GM23338 (cell line): ENCODE results near the gene TTLL9.

Experiments
- CREB1 ChIP-seq: fragments of 250-450 bp; sonication (Bioruptor Pico); IDR thresholded peaks from 2 replicates; pipeline ENCODE4 v1.5.0; 2020; ENCODE audit warnings: low read depth, mild to moderate bottlenecking, moderate library complexity
- CTCF ChIP-seq, 2 experiments: fragments of 200-600 bp in 1 of 2; sonication (generic) in 1 of 2; conservative IDR thresholded peaks; 2 replicates each; pipeline versions ENCODE4 v1.5.1 to v1.6.1; 2016 to 2017; ENCODE audit warnings: antibody characterized with exemption in 2 of 2, low read depth in 2 of 2, mild to moderate bottlenecking in 2 of 2, moderate library complexity in 1 of 2
- ETS1 ChIP-seq: IDR thresholded peaks from 2 replicates; pipeline ENCODE4 v1.6.1; 2016; ENCODE audit warnings: antibody characterized with exemption
- EZH2 ChIP-seq: fragments of 200-600 bp; sonication (generic); IDR thresholded peaks from one replicate; pipeline ENCODE4 v1.8.0; 2017; ENCODE audit warnings: antibody characterized with exemption, mild to moderate bottlenecking, low read depth; ENCODE audit not compliant: unreplicated experiment
- EZH2phosphoT487 ChIP-seq: fragments of 200-600 bp; sonication (generic); IDR thresholded peaks from one replicate; pipeline ENCODE4 v1.8.1; 2018; ENCODE audit warnings: antibody characterized with exemption; ENCODE audit not compliant: unreplicated experiment
- JUNB ChIP-seq: IDR thresholded peaks from one replicate; pipeline ENCODE4 v1.6.1; 2016; ENCODE audit warnings: antibody characterized with exemption; ENCODE audit not compliant: unreplicated experiment
- NANOG ChIP-seq: IDR thresholded peaks from 2 replicates; pipeline ENCODE4 v1.6.1; 2016; ENCODE audit warnings: antibody characterized with exemption, borderline replicate concordance
- POLR2AphosphoS5 ChIP-seq: IDR thresholded peaks from 2 replicates; pipeline ENCODE4 v1.6.1; 2016; ENCODE audit warnings: antibody characterized with exemption, low read depth
- REST ChIP-seq: IDR thresholded peaks from one replicate; pipeline ENCODE4 v1.6.1; 2018; ENCODE audit warnings: antibody characterized with exemption; ENCODE audit not compliant: unreplicated experiment
- STAT1 ChIP-seq: IDR thresholded peaks from one replicate; pipeline ENCODE4 v1.6.1; 2016; ENCODE audit warnings: antibody characterized with exemption; ENCODE audit not compliant: unreplicated experiment

- no peak for TF ChIP-seq EZH2
- TF ChIP-seq CTCF (conservative IDR thresholded peaks at IDR 0.05; ENCODE audit: low read depth in 2 of 2) = no peak
- no peak for TF ChIP-seq EZH2phosphoT487
- 0 out of 2 replicates have a peak, but pooled peaks have one; percentile 2 for TF ChIP-seq POLR2AphosphoS5
- no peak for TF ChIP-seq NANOG
- TF ChIP-seq STAT1 = no peak
- TF ChIP-seq CREB1 (CRISPR knock-in tag) = no peak
- TF ChIP-seq JUNB = no peak
- no peak for TF ChIP-seq REST
- no peak for TF ChIP-seq ETS1
Observed at GRCh38 chr20:31966991-31967655, 96.7 kb downstream of the TTLL9 start.
